ENCODE results near the gene HEATR5A.
"Not testable (repeated sequence)": the region's sequence is repeated elsewhere in the genome, so short reads cannot be mapped to it uniquely, and the experiment has no call there.

The HEATR5A gene

DNA sequence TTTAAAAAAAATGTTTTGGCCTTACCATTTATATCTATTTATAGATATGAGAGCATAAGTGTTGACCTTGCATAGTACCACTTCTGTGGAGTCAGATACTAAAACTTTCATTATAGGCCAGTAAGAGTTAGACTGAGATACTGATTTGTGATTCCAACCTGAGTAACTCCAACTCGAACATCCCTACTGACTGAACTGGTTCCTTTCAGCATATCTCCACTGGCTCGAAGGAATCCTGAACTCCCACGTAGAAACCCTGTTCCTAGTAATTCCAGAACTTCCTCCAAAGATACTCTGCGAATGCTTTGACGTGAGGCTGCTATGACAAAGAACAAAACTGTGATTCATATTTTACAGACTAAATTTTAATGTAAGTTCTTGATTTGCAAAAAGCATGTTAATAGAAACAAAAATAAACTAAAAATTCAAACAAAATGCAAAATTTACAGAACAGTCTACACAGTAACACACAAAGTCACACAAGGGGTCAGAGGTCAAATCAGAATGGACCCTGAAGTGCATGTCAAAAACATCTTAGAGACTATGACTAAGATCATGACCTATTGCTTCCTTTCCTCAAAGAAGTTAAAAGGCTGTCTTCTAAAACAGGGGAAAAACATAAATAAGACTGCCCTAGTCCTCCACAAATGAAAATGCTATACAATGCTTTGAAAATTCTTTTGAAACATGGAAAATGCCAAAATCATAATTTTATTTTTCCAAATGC lies 31.5 kb downstream of the HEATR5A start:
- no peak for DNase-seq (ENCODE audit: low spot score)

DNA sequence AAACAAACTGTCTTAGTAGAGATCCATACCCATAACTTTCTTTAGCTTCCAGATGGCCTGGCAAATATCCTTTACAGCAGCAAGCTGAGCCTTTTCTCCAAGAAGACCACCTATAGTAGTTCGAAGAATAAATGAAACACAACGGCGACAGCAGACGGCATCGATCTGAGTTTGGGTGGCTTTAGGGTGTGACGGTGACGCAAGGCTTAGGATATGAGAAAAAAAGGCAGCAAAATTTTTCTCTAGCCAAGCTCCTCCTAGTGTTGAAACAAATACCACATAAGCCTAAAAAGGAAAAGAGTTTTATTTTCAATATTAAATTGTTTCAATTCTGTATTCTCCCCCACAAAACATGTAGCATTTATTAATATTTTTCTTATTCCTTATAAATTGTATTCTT lies 33.3 kb downstream of the HEATR5A start:
- DNase-seq (ENCODE audit: low spot score), result no peak

DNA sequence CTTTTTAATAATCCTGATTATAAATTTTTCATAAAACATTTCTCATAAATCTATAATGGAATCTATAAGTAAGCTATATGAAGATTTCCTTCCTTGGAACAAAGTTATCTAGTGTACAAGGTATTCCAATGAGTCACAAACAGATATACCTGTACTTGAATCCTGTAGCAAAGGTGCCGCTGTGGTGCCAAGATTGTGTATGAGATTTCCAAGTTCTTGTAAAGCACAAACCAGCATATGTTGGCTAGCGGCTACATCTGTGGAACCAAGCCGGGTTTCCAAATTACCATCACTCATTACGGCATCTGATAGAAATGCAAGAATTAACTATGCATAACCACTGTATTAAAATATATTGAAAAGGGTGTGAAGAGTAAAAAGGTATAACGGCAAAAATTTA lies 34.1 kb downstream of the HEATR5A start:
- DNase-seq (ENCODE audit: low spot score), result no peak

DNA sequence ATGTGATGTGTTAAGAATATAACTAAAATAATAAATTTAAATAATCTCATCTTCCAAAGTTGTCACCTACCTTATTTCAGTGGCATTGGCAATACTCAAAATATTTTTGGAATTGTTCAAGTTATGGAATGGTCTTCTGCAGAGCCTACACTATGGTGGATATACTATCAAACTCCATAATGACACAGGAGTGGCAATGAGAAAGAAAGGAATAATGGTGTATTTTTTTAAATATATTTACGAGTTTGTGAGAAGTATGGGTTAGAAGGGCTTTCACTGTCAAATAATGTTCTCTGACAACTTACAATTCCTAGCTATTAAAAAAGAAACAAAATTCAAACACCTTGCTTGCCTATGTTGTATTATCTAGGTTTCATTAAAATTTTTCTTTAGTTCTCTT lies 38.1 kb downstream of the HEATR5A start:
- no peak for DNase-seq (ENCODE audit: low spot score)

DNA sequence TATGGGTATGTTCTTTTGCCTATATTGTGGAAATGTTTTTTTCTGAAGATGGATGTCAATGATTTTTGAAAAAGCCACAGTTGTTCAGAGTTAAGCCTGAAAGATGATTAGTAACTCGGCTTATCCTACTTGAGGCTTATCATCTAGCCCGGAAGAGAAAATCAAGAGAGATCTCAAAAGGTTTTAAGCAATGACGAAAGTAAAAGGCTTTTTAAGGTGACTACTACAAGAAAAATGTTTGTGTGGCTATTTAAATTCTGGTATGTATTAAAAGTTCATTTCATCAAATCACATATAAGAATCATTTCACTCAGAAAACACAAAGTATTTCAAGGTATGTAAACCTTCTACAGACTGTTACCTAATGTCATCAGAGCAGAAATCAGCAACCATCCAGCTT lies 40.2 kb downstream of the HEATR5A start:
- no peak for DNase-seq (ENCODE audit: low spot score)

DNA sequence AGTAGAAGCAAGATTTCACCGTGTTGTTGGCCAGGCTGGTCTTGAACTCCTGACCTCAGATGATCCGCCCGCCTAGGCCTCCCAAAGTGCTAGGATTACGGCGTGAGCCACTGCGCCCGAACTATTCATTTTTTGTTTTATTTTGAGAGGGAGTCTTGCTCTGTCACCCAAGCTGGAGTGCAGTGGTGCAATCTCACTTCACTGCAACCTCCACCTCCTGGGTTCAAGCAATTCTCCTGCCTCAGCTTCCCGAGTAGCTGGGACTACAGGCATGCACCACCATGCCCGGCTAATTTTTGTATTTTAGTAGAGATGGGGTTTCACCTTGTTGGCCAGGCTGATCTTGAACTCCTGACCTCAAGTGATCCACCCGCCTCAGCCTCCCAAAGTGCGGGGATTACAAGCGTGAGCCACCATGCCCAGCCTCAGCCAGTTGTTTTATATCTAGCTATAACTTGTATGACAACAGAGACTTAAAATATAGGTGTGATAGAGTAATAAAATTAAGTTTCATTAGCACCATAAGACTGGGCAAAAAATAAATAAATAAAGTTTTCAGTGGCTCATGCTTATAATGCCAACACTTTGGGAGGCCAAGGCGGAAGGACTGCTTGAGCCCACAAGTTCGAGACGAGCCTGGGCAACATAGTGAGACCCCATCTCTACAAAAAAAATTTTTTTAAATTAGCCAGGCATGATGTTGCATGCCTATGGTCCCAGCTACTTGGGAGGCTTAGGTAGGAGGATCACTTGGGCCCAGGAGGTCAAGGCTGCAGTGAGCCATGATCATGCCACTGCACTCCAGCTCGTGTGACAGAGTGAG lies 41.0 kb downstream of the HEATR5A start:
- DNase-seq (ENCODE audit: low spot score), result not testable (repeated sequence)

DNA sequence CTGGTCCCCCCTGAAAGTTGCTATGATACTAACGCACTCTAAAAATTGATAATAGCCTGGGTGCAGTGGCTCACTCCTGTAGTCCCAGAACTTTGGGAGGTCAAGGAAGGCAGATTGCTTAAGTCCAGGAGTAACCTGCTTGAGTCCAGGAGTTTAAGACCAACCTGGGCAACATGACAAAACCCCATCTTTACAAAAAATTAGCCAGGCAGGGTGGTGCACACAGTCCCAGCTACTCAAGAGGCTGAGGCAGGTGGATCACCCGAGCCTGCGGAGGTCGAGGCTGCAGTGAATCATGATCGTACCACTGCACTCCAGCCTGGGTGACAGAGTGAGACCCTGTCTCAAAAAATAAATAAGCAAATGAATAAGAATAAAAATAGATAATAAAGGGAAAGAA lies 42.9 kb downstream of the HEATR5A start:
- DNase-seq (ENCODE audit: low spot score), result no peak

DNA sequence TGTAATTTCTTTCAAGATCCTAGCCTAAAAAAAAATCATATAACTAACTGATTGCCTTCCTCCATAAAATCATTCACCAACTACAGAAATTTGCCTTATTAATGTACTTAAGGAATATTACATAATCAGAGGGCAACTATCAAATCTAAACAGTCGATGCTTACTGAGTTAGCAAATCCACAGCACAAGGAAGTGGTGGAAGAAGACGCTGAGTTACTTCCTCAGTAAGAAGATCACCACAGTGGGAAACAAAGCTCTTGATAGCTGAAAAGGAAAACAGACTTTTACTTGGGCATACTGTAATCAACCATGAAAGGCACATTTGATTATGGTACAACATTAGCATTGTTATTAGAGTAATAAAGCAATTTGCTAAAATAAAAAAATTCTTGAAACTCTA lies 48.7 kb downstream of the HEATR5A start:
- no peak for DNase-seq (ENCODE audit: low spot score)

DNA sequence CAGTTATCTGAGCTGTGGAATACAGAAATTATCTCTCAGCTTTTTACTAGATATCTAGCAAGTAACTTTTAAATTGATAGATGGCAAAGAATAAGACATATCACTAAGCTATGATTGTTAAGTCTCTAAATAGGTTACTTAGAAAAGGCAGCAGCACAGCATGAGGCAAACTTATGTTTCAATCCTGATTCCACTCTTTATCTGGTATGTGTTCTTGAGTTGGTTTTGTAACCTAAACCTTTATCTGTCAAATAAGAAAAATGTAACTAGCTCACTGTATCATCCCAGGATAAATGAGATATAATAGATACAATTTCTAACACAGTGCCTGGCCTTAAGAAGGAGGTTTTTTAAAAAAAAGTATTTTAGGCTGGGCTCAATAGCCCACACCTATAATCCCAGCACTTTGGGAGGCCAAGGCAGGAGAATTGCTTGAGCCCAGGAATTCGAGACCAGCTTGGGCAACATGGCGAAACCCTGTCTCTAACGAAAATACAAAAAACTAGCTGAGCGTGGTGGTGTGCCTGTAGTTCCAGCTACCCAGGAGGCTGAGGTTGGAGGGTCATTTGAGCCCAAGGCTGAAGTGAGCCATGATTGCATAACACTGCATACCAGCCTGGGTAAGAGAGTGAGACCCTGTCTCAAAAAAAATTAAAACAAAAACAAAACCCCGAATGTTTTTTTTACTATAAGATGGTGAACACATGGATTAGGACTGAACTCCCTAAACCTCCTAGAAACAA lies 56.8 kb downstream of the HEATR5A start:
- no peak for DNase-seq (ENCODE audit: low spot score)

DNA sequence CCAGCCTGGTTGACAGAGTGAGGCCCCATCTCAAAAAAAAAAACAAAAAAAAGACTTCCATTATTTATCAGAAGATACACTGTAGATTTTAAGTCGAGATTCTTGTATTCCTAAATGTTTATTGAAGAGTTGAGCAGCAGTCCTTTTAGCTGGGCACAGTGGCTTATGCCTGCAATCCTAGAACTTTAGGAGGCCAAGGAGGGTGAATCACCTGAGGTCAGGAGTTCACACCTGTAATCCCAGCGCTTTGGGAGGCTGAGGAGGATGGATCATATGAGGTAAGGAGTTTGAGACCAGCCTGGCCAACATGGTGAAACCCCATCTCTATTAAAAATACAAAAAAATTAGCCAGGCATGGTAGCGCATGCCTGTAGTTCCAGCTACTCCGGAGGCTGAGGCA lies 57.6 kb downstream of the HEATR5A start:
- DNase-seq (ENCODE audit: low spot score), result no peak

DNA sequence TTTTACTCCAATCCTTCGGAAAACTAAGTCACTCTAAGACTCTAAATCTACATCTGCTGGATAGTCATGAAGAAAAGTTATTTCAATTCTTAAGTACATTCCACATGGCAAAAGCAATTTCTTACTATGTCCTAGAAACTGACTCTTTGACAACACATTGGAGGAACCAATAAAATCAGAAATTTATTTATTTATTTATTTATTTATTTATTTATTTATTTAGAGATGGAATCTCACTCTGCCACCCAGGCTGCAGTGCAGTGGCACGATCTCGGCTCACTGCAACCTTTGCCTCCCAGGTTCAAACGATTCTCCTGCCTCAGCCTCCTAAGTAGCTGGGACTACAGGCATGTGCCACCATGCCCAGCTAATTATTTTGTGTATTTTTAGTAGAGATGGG lies 58.6 kb downstream of the HEATR5A start:
- not testable (repeated sequence) for DNase-seq (ENCODE audit: low spot score)

DNA sequence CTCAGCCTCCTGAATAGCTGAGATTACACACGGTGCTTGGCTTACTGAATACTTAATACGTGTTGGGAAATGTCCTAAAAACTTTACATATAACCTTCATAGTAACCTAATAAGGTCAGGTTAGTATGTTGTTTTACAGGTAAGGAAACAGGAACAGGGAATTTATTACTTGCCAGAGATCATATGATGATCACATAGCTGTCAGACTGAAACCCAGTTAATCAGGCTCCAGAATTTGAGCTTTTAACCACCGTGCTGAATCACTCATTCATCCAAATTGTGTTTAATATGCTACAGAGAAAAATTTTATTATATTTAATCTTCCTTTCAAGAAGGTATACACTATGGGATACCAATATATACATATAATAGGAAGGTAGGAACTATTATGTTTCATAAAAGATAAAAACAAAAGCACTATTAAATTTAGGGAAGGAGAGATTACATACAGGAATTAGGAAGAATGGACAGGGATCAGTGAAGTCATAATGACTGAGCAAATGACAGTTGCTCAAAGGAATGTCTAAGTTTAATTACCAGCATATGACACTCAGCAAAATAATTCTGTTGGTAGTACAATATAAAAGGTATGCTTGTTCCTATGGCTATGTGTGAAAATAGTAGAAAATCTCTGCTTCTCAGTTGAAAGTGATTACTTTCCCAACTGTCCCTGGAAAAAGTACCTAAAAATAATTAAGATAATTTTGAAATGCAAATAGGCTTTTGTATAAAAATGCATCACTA lies 59.3 kb downstream of the HEATR5A start:
- no peak for DNase-seq (ENCODE audit: low spot score)

DNA sequence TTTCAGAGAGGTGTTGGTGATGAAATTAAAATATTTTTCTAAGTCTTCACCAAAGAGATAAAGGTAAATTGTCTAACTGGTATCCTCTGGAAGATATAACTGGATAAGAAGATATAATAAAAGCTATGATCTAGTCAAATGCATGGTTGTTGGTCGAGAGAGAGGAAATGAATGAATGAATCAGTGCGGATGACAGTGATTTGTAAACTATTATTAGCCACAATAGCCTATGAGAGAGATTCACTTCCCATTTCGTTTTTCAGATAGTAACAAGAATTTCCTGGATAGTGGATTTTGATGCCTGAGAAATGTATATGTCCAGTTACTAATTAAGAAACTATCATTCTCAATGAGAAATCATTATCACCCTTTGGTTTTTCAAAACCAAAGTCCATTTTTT lies 63.1 kb downstream of the HEATR5A start:
- no peak for DNase-seq (ENCODE audit: low spot score)

DNA sequence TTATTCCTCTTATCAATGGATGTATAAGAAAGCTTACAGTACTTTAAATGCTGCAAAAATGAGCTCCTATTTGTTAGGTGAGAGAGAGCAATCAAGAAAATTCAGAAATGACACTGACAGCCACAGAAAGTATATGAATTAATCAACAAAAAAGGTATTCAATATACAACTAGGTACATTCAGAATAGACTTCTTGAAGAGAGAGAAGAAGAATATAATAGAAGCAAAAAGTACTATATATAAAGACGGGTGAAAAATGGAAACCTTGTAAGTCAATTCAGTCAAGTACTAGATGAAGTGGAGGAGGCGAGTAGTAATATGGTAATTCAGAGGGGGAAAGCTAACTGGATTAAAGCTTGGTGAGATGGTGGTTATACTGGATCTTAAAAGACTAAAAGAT lies 74.3 kb downstream of the HEATR5A start:
- DNase-seq (ENCODE audit: low spot score), result no peak

DNA sequence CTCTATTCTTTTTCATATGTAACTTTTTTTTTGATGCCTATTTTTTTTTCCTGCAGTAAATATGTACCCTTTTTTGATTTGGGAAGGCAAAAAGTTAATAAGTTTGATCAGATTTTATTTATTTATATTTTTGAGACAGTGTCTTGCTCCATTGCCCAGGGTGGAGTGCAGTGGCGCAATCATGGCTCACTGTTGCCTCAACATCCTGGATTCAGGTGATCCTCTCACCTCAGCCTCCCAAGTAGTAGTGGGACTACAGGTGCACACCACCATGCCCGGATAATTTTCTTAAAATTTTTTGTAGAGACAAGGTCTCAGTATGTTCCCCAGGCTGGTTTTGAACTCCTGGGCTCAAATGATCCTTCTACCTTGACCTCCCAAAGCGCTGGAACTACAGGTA lies 79.1 kb downstream of the HEATR5A start:
- DNase-seq (ENCODE audit: low spot score), result no peak

DNA sequence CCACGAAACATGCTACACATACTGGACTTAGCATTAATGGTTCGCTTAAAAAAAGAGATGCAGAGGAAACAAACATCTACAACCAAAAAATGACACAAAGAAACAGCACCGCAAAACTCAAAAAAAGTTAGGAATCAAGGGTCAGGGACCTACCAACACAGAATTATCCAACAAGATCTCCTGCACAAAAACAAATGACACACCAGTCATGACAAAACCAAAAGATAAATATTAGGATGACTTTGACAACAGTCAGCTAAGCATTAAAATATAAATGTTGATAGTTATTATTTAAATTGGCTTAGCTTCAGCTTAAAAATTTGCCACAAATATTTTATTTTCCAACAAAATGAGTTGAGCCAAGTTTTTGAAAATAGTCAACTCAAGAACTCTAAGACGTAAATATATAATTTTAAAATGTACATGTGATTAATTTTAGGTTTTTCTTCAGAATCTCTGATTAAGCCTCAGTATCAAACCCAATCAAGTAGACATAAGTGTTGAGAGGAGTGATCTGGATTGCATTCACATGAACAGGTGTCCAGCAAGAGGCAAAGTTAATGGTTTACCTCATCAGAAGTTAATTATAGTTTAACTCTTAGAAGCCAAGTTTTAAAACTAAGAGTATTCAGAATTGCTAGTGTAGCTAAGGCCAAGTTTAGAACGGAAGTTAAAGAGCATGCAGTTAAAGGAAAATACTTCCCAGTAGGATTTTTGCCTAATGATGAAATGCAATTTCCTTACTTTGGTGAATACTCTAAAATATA lies 79.9 kb downstream of the HEATR5A start:
- DNase-seq (ENCODE audit: low spot score), result no peak

DNA sequence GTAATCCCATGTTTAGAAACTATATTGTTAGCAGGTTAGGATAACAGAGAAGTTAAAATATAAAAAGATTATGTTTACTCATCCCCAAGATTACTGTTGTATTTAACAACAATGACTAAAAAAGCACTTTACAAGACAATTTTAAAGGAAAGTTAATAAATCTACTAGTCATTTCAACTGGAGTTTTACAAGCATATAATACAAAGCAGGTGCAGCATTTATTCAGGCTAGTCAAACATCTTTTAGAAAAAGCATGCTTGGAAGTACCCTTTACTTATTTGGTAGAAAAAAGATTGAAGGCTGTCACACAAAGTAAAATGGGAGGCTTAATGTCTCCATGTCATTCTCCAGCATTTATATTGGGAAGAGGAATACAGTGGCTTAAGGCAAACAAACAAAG lies 80.6 kb downstream of the HEATR5A start:
- DNase-seq (ENCODE audit: low spot score), result no peak

DNA sequence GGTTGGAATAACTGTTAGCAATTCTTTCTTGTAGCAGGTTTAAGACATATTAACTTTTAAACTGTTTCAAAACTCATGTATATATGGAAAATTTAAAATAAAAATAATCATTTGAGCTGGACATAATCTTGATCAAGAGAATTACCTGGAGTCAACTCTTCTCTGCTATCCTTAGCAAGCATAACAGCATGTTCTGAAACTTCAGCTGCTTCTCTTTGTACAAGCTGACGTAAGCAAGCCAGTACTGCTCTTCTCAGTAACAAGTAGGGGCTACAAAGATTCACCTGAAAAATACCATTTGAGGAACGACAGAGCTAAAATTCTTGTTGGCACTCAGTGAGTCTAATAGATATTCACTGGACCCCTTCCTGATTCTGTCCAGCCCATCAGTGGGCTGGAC lies 83.0 kb downstream of the HEATR5A start:
- DNase-seq (ENCODE audit: low spot score), result no peak

DNA sequence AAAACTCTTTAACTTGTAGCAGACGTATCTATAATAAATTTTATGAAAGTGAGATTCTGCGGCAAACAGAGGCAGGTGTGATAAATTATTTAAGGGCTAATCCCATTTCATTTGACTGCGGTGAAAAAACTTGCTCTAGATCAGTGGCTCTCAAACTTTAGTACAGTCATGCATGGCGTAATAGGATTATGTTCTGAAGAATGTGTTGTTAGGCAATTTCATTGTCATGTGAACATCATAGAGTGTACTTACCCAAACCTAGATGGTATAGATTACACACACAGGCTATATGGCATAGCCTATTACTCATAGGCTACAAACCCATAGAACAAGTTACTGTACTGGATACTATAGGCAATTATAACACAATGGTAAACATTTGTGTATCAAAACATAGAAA lies 83.7 kb downstream of the HEATR5A start:
- no peak for DNase-seq (ENCODE audit: low spot score)

DNA sequence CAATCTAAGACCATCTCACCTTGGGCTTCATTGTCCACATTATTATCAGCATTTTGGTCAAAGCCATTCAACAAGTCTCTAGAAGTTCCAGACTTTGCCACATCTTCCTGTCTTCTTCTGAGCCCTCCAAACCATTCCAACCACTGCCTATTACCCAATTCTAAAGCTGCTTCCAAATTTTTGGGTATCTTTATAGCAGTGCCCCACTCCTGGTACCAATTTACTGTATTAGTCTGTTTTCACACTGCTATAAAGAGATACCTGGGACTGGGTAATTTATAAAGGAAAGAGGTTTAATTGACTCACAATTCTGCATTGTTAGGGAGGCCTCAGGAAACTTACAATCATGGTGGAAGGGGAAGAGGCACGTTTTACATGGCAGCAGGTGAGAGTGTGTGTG lies 89.0 kb downstream of the HEATR5A start:
- DNase-seq (ENCODE audit: low spot score), result not testable (repeated sequence)

DNA sequence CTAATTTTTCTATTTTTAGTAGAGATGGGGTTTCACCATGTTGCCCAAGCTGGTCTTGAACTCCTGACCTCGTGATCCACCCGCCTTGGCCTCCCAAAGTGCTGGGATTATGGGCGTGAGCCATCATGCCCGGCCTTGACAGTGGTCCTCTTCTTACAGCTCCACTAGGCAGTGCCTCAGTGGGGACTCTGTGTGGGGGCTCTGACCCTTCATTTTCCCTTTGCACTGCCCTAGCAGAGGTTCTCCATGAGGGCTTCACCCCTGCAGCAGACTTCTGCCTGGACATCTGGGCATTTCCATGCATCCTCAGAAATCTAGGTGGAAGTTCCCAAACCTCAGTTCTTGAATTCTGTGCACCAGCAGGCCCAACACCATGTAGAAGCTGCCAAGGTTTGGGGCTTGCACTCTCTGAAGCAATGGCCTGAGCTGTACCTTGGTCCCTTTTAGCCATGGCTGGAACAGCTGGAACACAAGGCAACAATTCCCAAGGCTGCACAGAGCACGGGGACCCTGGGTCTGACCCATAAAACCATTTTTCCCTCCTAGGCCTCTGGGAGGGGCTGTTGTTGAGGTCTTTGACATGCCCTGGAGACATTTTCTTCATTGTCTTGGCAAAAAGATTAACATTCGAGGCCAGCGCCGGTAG lies 90.4 kb downstream of the HEATR5A start:
- DNase-seq (ENCODE audit: low spot score), result not testable (repeated sequence)
